ENCODE results near the gene PRKN.
"Not testable (repeated sequence)": the region's sequence is repeated elsewhere in the genome, so short reads cannot be mapped to it uniquely, and the experiment has no call there.

The PRKN gene

GRCh38 chr6:162532283-162533008, 195.1 kb downstream of the PRKN start:
- Histone ChIP-seq H3K4me1 (ENCODE audit: control insufficient read depth, insufficient read depth, low read length) (no peaks in the 10 kb centered on the region), H3K9me3 (ENCODE audit: control insufficient read depth, low read length) (no peaks in the 10 kb centered on the region), H3K4me3 (ENCODE audit: insufficient read depth, low read depth, low read length) (no peak overlapping the region), H3K36me3 (ENCODE audit: control insufficient read depth, insufficient read depth, low read length) (no peaks in the 10 kb centered on the region), H3K27me3 (ENCODE audit: control insufficient read depth, insufficient read depth, low read length, poor library complexity, severe bottlenecking) (no peaks in the 10 kb centered on the region), H3K27ac (ENCODE audit: insufficient read depth, low read depth, low read length, poor library complexity, severe bottlenecking) (no peak overlapping the region)
- 94 to 96% methylated on average over 8 to 9 of the region's 9 CpGs for WGBS, 2 experiments

GRCh38 chr6:162531391-162531790, 196.2 kb downstream of the PRKN start:
- H3K9me3 ChIP-seq (ENCODE audit: control insufficient read depth, low read length); H3K4me3 ChIP-seq (ENCODE audit: insufficient read depth, low read depth, low read length); H3K27me3 ChIP-seq (ENCODE audit: control insufficient read depth, insufficient read depth, low read length, poor library complexity, severe bottlenecking); H3K27ac ChIP-seq (ENCODE audit: insufficient read depth, low read depth, low read length, poor library complexity, severe bottlenecking); H3K4me1 ChIP-seq (ENCODE audit: control insufficient read depth, insufficient read depth, low read length); H3K36me3 ChIP-seq (ENCODE audit: control insufficient read depth, insufficient read depth, low read length): not testable (repeated sequence)
- WGBS, 2 experiments: 93 to 95% methylated on average over 4 of the region's 4 CpGs

- Histone ChIP-seq H3K4me3 (ENCODE audit: insufficient read depth, low read depth, low read length) (no peak overlapping the region), H3K27me3 (ENCODE audit: control insufficient read depth, insufficient read depth, low read length, poor library complexity, severe bottlenecking) (no peaks in the 10 kb centered on the region), H3K9me3 (ENCODE audit: control insufficient read depth, low read length) (no peaks in the 10 kb centered on the region), H3K4me1 (ENCODE audit: control insufficient read depth, insufficient read depth, low read length) (no peaks in the 10 kb centered on the region), H3K36me3 (ENCODE audit: control insufficient read depth, insufficient read depth, low read length) (no peaks in the 10 kb centered on the region), H3K27ac (ENCODE audit: insufficient read depth, low read depth, low read length, poor library complexity, severe bottlenecking) (no peak overlapping the region)
- WGBS, 2 experiments: 79 to 80% methylated on average over 6 of the region's 6 CpGs
Observed at GRCh38 chr6:162528538-162528937, 199.0 kb downstream of the PRKN start.

GRCh38 chr6:162526960-162527359, 200.6 kb downstream of the PRKN start:
- no peaks in the 10 kb centered on the region for H3K9me3 ChIP-seq (ENCODE audit: control insufficient read depth, low read length)
- WGBS, 2 experiments: 69 to 81% methylated on average over 6 to 7 of the region's 7 CpGs
- H3K27ac ChIP-seq (ENCODE audit: insufficient read depth, low read depth, low read length, poor library complexity, severe bottlenecking): no peak overlapping the region
- H3K36me3 ChIP-seq (ENCODE audit: control insufficient read depth, insufficient read depth, low read length): no peaks in the 10 kb centered on the region
- no peaks in the 10 kb centered on the region for H3K27me3 ChIP-seq (ENCODE audit: control insufficient read depth, insufficient read depth, low read length, poor library complexity, severe bottlenecking)
- no peak overlapping the region for H3K4me3 ChIP-seq (ENCODE audit: insufficient read depth, low read depth, low read length)
- no peaks in the 10 kb centered on the region for H3K4me1 ChIP-seq (ENCODE audit: control insufficient read depth, insufficient read depth, low read length)

DNA sequence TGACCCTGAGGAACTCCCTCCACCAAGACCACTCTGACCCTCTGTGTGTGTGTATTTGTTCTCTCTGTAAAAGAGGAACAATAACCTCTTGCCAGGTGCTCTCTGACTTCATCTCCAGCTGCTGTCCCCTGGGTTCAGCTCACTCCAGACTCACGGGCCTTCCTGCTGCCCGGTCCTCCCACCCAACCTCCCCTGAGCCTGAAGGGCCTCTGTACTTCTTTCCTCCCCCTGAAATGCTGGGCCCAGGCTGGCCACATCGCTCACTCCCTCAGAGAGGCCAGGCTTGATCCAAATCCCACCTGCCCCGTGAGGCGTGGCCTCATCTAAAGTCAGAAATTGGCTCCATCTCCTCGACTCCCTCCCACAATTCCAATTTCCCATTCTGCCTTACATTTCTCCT, 202.4 kb downstream of the PRKN start:
- Histone ChIP-seq H3K27me3 (ENCODE audit: control insufficient read depth, insufficient read depth, low read length, poor library complexity, severe bottlenecking) (no peaks in the 10 kb centered on the region), H3K4me3 (ENCODE audit: insufficient read depth, low read depth, low read length) (no peak overlapping the region), H3K4me1 (ENCODE audit: control insufficient read depth, insufficient read depth, low read length) (no peaks in the 10 kb centered on the region), H3K27ac (ENCODE audit: insufficient read depth, low read depth, low read length, poor library complexity, severe bottlenecking) (no peak overlapping the region), H3K9me3 (ENCODE audit: control insufficient read depth, low read length) (no peaks in the 10 kb centered on the region), H3K36me3 (ENCODE audit: control insufficient read depth, insufficient read depth, low read length) (no peaks in the 10 kb centered on the region)
- 87 to 89% methylated on average over 6 of the region's 6 CpGs for WGBS, 2 experiments

DNA sequence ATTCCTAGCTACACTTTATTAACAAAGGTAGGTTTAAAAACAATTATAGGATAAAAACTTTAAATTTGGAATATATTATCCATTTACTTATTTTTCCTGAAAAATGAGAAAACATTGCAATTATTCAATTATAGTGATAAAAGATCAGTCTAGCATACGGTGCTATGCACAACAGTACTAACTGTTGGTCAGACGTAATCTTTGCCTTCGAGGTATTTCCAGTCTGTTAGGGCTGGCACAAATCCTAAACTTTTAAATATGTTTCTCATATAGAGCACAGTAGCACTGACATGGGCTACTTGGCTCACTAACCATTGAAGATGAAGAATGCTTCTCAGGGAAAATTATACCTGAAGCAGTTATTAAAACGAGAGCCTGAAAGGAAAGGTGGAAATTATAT, 214.8 kb downstream of the PRKN start:
- Histone ChIP-seq H3K4me3 (ENCODE audit: insufficient read depth, low read depth, low read length) (no peak overlapping the region), H3K27ac (ENCODE audit: insufficient read depth, low read depth, low read length, poor library complexity, severe bottlenecking) (no peak overlapping the region), H3K4me1 (ENCODE audit: control insufficient read depth, insufficient read depth, low read length) (peaks cover 11% of the 10 kb centered on the region), H3K27me3 (ENCODE audit: control insufficient read depth, insufficient read depth, low read length, poor library complexity, severe bottlenecking) (no peaks in the 10 kb centered on the region), H3K9me3 (ENCODE audit: control insufficient read depth, low read length) (no peaks in the 10 kb centered on the region), H3K36me3 (ENCODE audit: control insufficient read depth, insufficient read depth, low read length) (no peaks in the 10 kb centered on the region)
- WGBS, 2 experiments: 93 to 97% methylated on average over 4 of the region's 4 CpGs

GRCh38 chr6:162497389-162497788, 230.2 kb downstream of the PRKN start:
- Histone ChIP-seq H3K4me3 (ENCODE audit: insufficient read depth, low read depth, low read length) (no peak overlapping the region), H3K4me1 (ENCODE audit: control insufficient read depth, insufficient read depth, low read length) (no peaks in the 10 kb centered on the region), H3K36me3 (ENCODE audit: control insufficient read depth, insufficient read depth, low read length) (no peaks in the 10 kb centered on the region), H3K27me3 (ENCODE audit: control insufficient read depth, insufficient read depth, low read length, poor library complexity, severe bottlenecking) (no peaks in the 10 kb centered on the region), H3K27ac (ENCODE audit: insufficient read depth, low read depth, low read length, poor library complexity, severe bottlenecking) (no peak overlapping the region), H3K9me3 (ENCODE audit: control insufficient read depth, low read length) (no peaks in the 10 kb centered on the region)
- 69 to 94% methylated on average over 4 to 5 of the region's 5 CpGs for WGBS, 2 experiments

- Histone ChIP-seq H3K27ac (ENCODE audit: insufficient read depth, low read depth, low read length, poor library complexity, severe bottlenecking) (no peak overlapping the region), H3K9me3 (ENCODE audit: control insufficient read depth, low read length) (no peaks in the 10 kb centered on the region), H3K27me3 (ENCODE audit: control insufficient read depth, insufficient read depth, low read length, poor library complexity, severe bottlenecking) (no peaks in the 10 kb centered on the region), H3K36me3 (ENCODE audit: control insufficient read depth, insufficient read depth, low read length) (no peaks in the 10 kb centered on the region), H3K4me3 (ENCODE audit: insufficient read depth, low read depth, low read length) (no peak overlapping the region), H3K4me1 (ENCODE audit: control insufficient read depth, insufficient read depth, low read length) (no peaks in the 10 kb centered on the region)
- WGBS, 2 experiments: 94 to 95% methylated on average over 3 of the region's 3 CpGs
Observed at GRCh38 chr6:162493917-162494316, 233.6 kb downstream of the PRKN start.

DNA sequence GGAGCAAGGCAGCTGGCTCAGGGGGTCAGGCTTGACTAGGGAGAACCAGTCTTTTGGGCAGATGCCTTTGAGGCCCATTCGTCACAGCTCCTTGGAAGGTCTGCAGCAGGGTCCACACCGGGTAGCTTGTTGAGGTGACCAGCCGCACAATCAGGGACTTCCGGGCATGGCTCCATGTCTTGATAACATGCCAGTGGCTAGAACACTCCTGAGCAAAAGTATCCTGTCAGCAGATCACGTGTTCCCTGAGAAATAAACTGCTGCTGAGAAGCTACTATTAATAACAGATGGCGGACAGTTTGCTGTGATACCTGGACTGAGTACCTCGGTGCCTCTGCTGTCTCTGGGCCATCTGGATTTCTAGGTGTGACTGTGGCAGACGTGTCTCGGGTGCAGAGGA, 235.9 kb downstream of the PRKN start:
- Histone ChIP-seq H3K9me3 (ENCODE audit: control insufficient read depth, low read length) (no peaks in the 10 kb centered on the region), H3K27me3 (ENCODE audit: control insufficient read depth, insufficient read depth, low read length, poor library complexity, severe bottlenecking) (no peaks in the 10 kb centered on the region), H3K4me3 (ENCODE audit: insufficient read depth, low read depth, low read length) (no peak overlapping the region), H3K27ac (ENCODE audit: insufficient read depth, low read depth, low read length, poor library complexity, severe bottlenecking) (no peak overlapping the region), H3K36me3 (ENCODE audit: control insufficient read depth, insufficient read depth, low read length) (no peaks in the 10 kb centered on the region), H3K4me1 (ENCODE audit: control insufficient read depth, insufficient read depth, low read length) (no peaks in the 10 kb centered on the region)
- WGBS, 2 experiments: 93 to 96% methylated on average over 9 of the region's 9 CpGs

- H3K4me1 ChIP-seq (ENCODE audit: control insufficient read depth, insufficient read depth, low read length): no peaks in the 10 kb centered on the region
- 88 to 89% methylated on average over 5 of the region's 5 CpGs for WGBS, 2 experiments
- H3K36me3 ChIP-seq (ENCODE audit: control insufficient read depth, insufficient read depth, low read length): no peaks in the 10 kb centered on the region
- no peak overlapping the region for H3K4me3 ChIP-seq (ENCODE audit: insufficient read depth, low read depth, low read length)
- no peak overlapping the region for H3K27ac ChIP-seq (ENCODE audit: insufficient read depth, low read depth, low read length, poor library complexity, severe bottlenecking)
- no peaks in the 10 kb centered on the region for H3K9me3 ChIP-seq (ENCODE audit: control insufficient read depth, low read length)
- H3K27me3 ChIP-seq (ENCODE audit: control insufficient read depth, insufficient read depth, low read length, poor library complexity, severe bottlenecking): no peaks in the 10 kb centered on the region
Observed at GRCh38 chr6:162489101-162489976, 238.2 kb downstream of the PRKN start.
